SK-N-SH treated with all-trans-retinoic acid at 6 μM for 48 hours (cell line): ENCODE results near the gene CELF5.

ENCODE experiments used
- ARNTL ChIP-seq: fragments of 450-650 bp; formaldehyde crosslinking; IDR thresholded peaks from 2 replicates; pipeline ENCODE4 v1.5.0; 2020; ENCODE audit warnings: low read depth, mild to moderate bottlenecking, moderate library complexity, borderline replicate concordance
- GLIS3 ChIP-seq: fragments of 250-450 bp; sonication (Bioruptor Pico); IDR thresholded peaks from 2 replicates; pipeline ENCODE4 v1.5.0; 2020; ENCODE audit warnings: mild to moderate bottlenecking, moderate library complexity
- POU6F1 ChIP-seq: fragments of 250-450 bp; sonication (Bioruptor Pico); IDR thresholded peaks from 2 replicates; pipeline ENCODE4 v1.8.0; 2021; ENCODE audit warnings: low read depth, mild to moderate bottlenecking, moderate library complexity, borderline replicate concordance
- RARB ChIP-seq: fragments of 250-450 bp; sonication (Bioruptor Pico); IDR thresholded peaks from 2 replicates; pipeline ENCODE4 v1.8.0; 2021; ENCODE audit warnings: mild to moderate bottlenecking, moderate library complexity
- ZFP30 ChIP-seq: fragments of 450-650 bp; formaldehyde crosslinking; IDR thresholded peaks from 2 replicates; pipeline ENCODE4 v1.5.0; 2022; ENCODE audit warnings: mild to moderate bottlenecking, moderate library complexity
- ZNF565 ChIP-seq: fragments of 450-650 bp; formaldehyde crosslinking; conservative IDR thresholded peaks from 2 replicates; pipeline ENCODE4 v1.5.0; 2020; ENCODE audit warnings: low read depth, mild to moderate bottlenecking, moderate library complexity
- TF ChIP-seq, protein P1 (sequence below): fragments of 250-450 bp; sonication (Bioruptor Pico); IDR thresholded peaks from 2 replicates; pipeline ENCODE4 v1.8.0; 2020; ENCODE audit warnings: mild to moderate bottlenecking, moderate library complexity, borderline replicate concordance
- TF ChIP-seq, protein P2 (sequence below): fragments of 250-450 bp; sonication (Bioruptor Pico); IDR thresholded peaks from 2 replicates; pipeline ENCODE4 v1.5.0; 2020; ENCODE audit warnings: mild to moderate bottlenecking, moderate library complexity

GRCh38 chr19:3266792-3267514 is 42.5 kb downstream of the CELF5 start:
- TF ChIP-seq, protein P1, sequence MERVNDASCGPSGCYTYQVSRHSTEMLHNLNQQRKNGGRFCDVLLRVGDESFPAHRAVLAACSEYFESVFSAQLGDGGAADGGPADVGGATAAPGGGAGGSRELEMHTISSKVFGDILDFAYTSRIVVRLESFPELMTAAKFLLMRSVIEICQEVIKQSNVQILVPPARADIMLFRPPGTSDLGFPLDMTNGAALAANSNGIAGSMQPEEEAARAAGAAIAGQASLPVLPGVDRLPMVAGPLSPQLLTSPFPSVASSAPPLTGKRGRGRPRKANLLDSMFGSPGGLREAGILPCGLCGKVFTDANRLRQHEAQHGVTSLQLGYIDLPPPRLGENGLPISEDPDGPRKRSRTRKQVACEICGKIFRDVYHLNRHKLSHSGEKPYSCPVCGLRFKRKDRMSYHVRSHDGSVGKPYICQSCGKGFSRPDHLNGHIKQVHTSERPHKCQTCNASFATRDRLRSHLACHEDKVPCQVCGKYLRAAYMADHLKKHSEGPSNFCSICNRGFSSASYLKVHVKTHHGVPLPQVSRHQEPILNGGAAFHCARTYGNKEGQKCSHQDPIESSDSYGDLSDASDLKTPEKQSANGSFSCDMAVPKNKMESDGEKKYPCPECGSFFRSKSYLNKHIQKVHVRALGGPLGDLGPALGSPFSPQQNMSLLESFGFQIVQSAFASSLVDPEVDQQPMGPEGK (CRISPR knock-in tag): no peak
- TF ChIP-seq ZFP30 (CRISPR knock-in tag) (no peak), ARNTL (CRISPR knock-in tag) (no peak), GLIS3 (CRISPR knock-in tag) (no peak), POU6F1 (CRISPR knock-in tag) (no peak), ZNF565 (CRISPR knock-in tag) (no peak), RARB (CRISPR knock-in tag) (no peak)
- TF ChIP-seq, protein P2, sequence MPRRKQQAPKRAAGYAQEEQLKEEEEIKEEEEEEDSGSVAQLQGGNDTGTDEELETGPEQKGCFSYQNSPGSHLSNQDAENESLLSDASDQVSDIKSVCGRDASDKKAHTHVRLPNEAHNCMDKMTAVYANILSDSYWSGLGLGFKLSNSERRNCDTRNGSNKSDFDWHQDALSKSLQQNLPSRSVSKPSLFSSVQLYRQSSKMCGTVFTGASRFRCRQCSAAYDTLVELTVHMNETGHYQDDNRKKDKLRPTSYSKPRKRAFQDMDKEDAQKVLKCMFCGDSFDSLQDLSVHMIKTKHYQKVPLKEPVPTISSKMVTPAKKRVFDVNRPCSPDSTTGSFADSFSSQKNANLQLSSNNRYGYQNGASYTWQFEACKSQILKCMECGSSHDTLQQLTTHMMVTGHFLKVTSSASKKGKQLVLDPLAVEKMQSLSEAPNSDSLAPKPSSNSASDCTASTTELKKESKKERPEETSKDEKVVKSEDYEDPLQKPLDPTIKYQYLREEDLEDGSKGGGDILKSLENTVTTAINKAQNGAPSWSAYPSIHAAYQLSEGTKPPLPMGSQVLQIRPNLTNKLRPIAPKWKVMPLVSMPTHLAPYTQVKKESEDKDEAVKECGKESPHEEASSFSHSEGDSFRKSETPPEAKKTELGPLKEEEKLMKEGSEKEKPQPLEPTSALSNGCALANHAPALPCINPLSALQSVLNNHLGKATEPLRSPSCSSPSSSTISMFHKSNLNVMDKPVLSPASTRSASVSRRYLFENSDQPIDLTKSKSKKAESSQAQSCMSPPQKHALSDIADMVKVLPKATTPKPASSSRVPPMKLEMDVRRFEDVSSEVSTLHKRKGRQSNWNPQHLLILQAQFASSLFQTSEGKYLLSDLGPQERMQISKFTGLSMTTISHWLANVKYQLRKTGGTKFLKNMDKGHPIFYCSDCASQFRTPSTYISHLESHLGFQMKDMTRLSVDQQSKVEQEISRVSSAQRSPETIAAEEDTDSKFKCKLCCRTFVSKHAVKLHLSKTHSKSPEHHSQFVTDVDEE (CRISPR knock-in tag): no peak
